K562 (cell line): Measurements from ENCODE around the gene NHS. TPM values are rescaled to one million over a fixed set of nuclear protein-coding genes. Genes with fewer than 3 reads are reported as not detected.

Experiments used
- ATAC-seq: fragments of 200-7000 bp; cut with Tn5 transposase; 3 replicates; pipeline ENCODE4 v1.9.1; 2020; ENCODE audit warnings: moderate library complexity
- BruUV-seq: library from RNA; stranded (reverse); fragments of 400-500 nt; replicated peaks from 2 replicates; lab custom pipeline; 2021; lab: Mats Ljungman, UMichigan
- CTCF ChIA-PET: fragments of 300-600 bp; formaldehyde crosslinking; extraction: SDS; loops from one replicate; lab custom pipeline; 2021; ENCODE audit warnings: low intra/inter-chr PET ratio; lab: Yijun Ruan, JAX
- POLR2A ChIA-PET: fragments of 300-600, 350-650 bp; sonication (Branson Sonifier 250); formaldehyde crosslinking; extraction: SDS; loops from one replicate; lab custom pipeline; 2021; ENCODE audit warnings: antibody characterized with exemption, inconsistent platforms; lab: Yijun Ruan, JAX
- DNase-seq, 4 experiments: peaks; one replicate each; pipeline versions ENCODE4 v3.0.0 to v3.0.0-alpha.2; 2011 to 2018; ENCODE audit warnings: low spot score in 3 of 4, mixed read lengths in 3 of 4; ENCODE audit errors: extremely low read depth in 1 of 4
- FAIRE-seq: peaks from 2 replicates; lab custom pipeline; 2011; peaks lifted over from hg19 to GRCh38; lab: Jason Lieb, UNC
- H2AFZ ChIP-seq: 2 replicates; pipeline ENCODE4 v1.6.0; 2011; ENCODE audit warnings: low read depth, low read length, control low read depth, inconsistent platforms
- H3K27ac ChIP-seq: fragments of 200-600 bp; 3 replicates; pipeline ENCODE4 v1.8.0; 2011; ENCODE audit warnings: low read depth, mild to moderate bottlenecking, control low read depth, inconsistent platforms, low read length, moderate library complexity, mixed read lengths; ENCODE audit errors: extremely low read depth
- H3K27me3 ChIP-seq, 2 experiments: fragments of 300-600 bp in 1 of 2; 2 replicates in 1 of 2; 3 replicates in 1 of 2; pipeline versions ENCODE4 v1.6.0 to v1.8.0; 2011; ENCODE audit warnings: inconsistent platforms in 2 of 2, low read length in 2 of 2, mild to moderate bottlenecking in 1 of 2, mixed read lengths in 1 of 2, moderate library complexity in 1 of 2; ENCODE audit not compliant: control insufficient read depth in 2 of 2, insufficient read depth in 2 of 2
- H3K36me3 ChIP-seq: fragments of 300-600 bp; 3 replicates; pipeline ENCODE4 v1.8.0; 2011; ENCODE audit warnings: mild to moderate bottlenecking, low read length, inconsistent platforms; ENCODE audit not compliant: control insufficient read depth, insufficient read depth
- H3K4me1 ChIP-seq, 2 experiments: fragments of 200-600 bp in 1 of 2; replicated peaks in 1 of 2; 2 replicates in 1 of 2; 3 replicates in 1 of 2; pipeline versions ENCODE4 v1.5.1 to v1.8.0; 2011; ENCODE audit warnings: inconsistent platforms in 2 of 2, low read length in 2 of 2, mild to moderate bottlenecking in 1 of 2, mixed read lengths in 1 of 2, moderate library complexity in 1 of 2; ENCODE audit not compliant: control insufficient read depth in 2 of 2, insufficient read depth in 2 of 2
- H3K4me2 ChIP-seq: 2 replicates; pipeline ENCODE4 v1.6.1; 2011; ENCODE audit warnings: low read length, control low read depth, inconsistent platforms, mixed read lengths; ENCODE audit not compliant: insufficient read depth
- H3K4me3 ChIP-seq: fragments of 200-600 bp; sonication (generic), shearing (Covaris generic); 2 replicates; pipeline ENCODE4 v1.5.1; 2016; ENCODE audit warnings: control low read depth, inconsistent platforms
- H3K79me2 ChIP-seq: fragments of 200-600 bp; 3 replicates; pipeline ENCODE4 v1.8.0; 2011; ENCODE audit warnings: low read length, inconsistent platforms; ENCODE audit not compliant: control insufficient read depth, insufficient read depth
- H3K9ac ChIP-seq, 2 experiments: 2 replicates each; pipeline versions ENCODE4 v1.6.0 to v1.6.1; 2011; ENCODE audit warnings: low read depth in 2 of 2, low read length in 2 of 2, control low read depth in 1 of 2, inconsistent platforms in 1 of 2, mild to moderate bottlenecking in 1 of 2, mixed read lengths in 1 of 2; ENCODE audit not compliant: insufficient read depth in 1 of 2
- H3K9me1 ChIP-seq: one replicate; pipeline ENCODE4 v1.6.0; 2011; ENCODE audit warnings: inconsistent platforms, mild to moderate bottlenecking, low read length, moderate library complexity; ENCODE audit not compliant: control insufficient read depth, insufficient read depth
- H3K9me3 ChIP-seq: replicated peaks from 2 replicates; pipeline ENCODE4 v1.5.1; 2011; ENCODE audit warnings: low read depth, low read length, inconsistent platforms; ENCODE audit not compliant: control insufficient read depth, insufficient read depth
- H4K20me1 ChIP-seq: replicated peaks from 2 replicates; pipeline ENCODE4 v1.6.1; 2011; ENCODE audit warnings: low read length, inconsistent platforms, mixed read lengths; ENCODE audit not compliant: control insufficient read depth, insufficient read depth
- CREB3 ChIP-seq: fragments of 450-650 bp; conservative IDR thresholded peaks from 2 replicates; pipeline ENCODE4 v1.6.1; 2016; ENCODE audit warnings: missing genetic modification characterization, low read depth, mild to moderate bottlenecking, missing compliant biosample characterization, moderate library complexity
- HDAC6 ChIP-seq: IDR thresholded peaks from 2 replicates; pipeline ENCODE4 v1.6.1; 2012; ENCODE audit warnings: low read depth, mild to moderate bottlenecking, control low read depth, inconsistent platforms, low read length, moderate library complexity
- RNF219 ChIP-seq: fragments of 250-450 bp; sonication (Bioruptor Pico); IDR thresholded peaks from 2 replicates; pipeline ENCODE4 v1.5.0; 2022; ENCODE audit warnings: mild to moderate bottlenecking
- WGBS: fragments of 100-300 bp; shearing (Covaris generic); methylation state at CpG from one replicate; pipeline ENCODE4 v1.1.6; 2016; ENCODE audit warnings: low coverage, mixed read lengths; ENCODE audit not compliant: insufficient coverage; ENCODE audit errors: missing lambda C conversion rate; 5-methylcytosine and 5-hydroxymethylcytosine counted together
- in situ Hi-C: fragments of 300-500 bp; cut with MboI; formaldehyde crosslinking; loops from 4 replicates; pipeline ENCODE4 v1.15.0; 2018; ENCODE audit warnings: inconsistent platforms, mixed read lengths
- intact Hi-C: fragments of 100-400 bp; cut with micrococcal nuclease; formaldehyde crosslinking; loops from 2 replicates; pipeline ENCODE4 v1.14.2; 2022
- polyA plus RNA-seq, 8 experiments: library from polyadenylated mRNA; depleted of rRNA in 4 of 8; stranded (reverse) in 5 of 8; unstranded in 3 of 8; fragments of >200 nt; fragmentation: Nextera tagmentation in 2 of 8; fragmentation: Illumina TruSeq in 1 of 8; extraction: Ambion mirVana in 2 of 8; extraction: Trizol in 1 of 8; gene quantifications; 2 replicates each; pipeline versions ENCODE4 v1.2.1 to v1.2.3, GENCODE V29; 2011 to 2014; ENCODE audit warnings: inconsistent platforms in 1 of 8, missing spikeins in 1 of 8
- total RNA-seq, 7 experiments: library from RNA; depleted of rRNA in 6 of 7; stranded (reverse); fragments of >200 nt in 6 of 7; fragmentation: Illumina TruSeq in 2 of 7; extraction: Trizol in 2 of 7; gene quantifications; 2 replicates each; pipeline versions ENCODE4 v1.2.1 to v1.2.3, GENCODE V29; 2011 to 2021; ENCODE audit warnings: low replicate concordance in 1 of 7

The NHS gene
- total and polyA plus RNA-seq, 9 of the 15 experiments (the other 6 are each of a cell fraction or from before 2014, with no cell fraction given) = 0.02 TPM; not detected in 8

GRCh38 chrX:17377091-17377717, 2.2 kb downstream of the NHS start:
- ChIA-PET CTCF (no interaction called here), POLR2A (no interaction called here)
- FAIRE-seq = no peak
- H3K4me2 ChIP-seq = no peak overlapping the region
- peaks cover 0 to 12% of the 10 kb centered on the region in 2 experiments; a peak in 2 of 5 replicates for H3K27me3 ChIP-seq
- H3K36me3 ChIP-seq = no peaks in the 10 kb centered on the region
- no peaks in the 10 kb centered on the region for H3K9me1 ChIP-seq
- BruUV-seq = no TSS peak
- TF ChIP-seq CREB3 (tag) = no peak
- no peak for TF ChIP-seq RNF219 (CRISPR knock-in tag)
- TF ChIP-seq HDAC6 = no peak
- ATAC-seq = no peak
- in situ Hi-C loops = no loop called here
- no peak overlapping the region for H3K4me3 ChIP-seq
- H3K9ac ChIP-seq = no peak overlapping the region
- no peak overlapping the region for H3K27ac ChIP-seq
- DNase-seq = no peak
- no peaks in the 10 kb centered on the region for H3K9me3 ChIP-seq
- 4% methylated on average over 20 of the region's 46 CpGs for WGBS
- H3K79me2 ChIP-seq = no peaks in the 10 kb centered on the region
- no peaks in the 10 kb centered on the region for H3K4me1 ChIP-seq
- no peaks in the 10 kb centered on the region for H4K20me1 ChIP-seq
- intact Hi-C loops = no loop called here
- H2AFZ ChIP-seq = no peak overlapping the region
